ENCODE measurements around the gene MGAT1.

Gene MGAT1

GRCh38 chr5:180802325-180803180 lies at the start of gene MGAT1:
Gene MGAT1 (minus strand): TSS chr5:180802806. CDS start chr5:180792971, 9,835 bp downstream.
- H3K4me1 Mint-ChIP-seq, result peaks cover 73% of the 10 kb centered on the region
- H3K27ac Mint-ChIP-seq, result peak within 1 kb of the TSS; percentile 92 to 97 (median 96)
- H3K36me3 Mint-ChIP-seq (ENCODE audit: low read depth), result peaks cover 10% of the 10 kb centered on the region
- no peaks in the 10 kb centered on the region for H3K27me3 Mint-ChIP-seq (ENCODE audit: low read depth)
- TF ChIP-seq CTCF (IDR thresholded peaks at IDR 0.05; ENCODE audit: unreplicated experiment in 3 of 3), result no peak
- no peaks in the 10 kb centered on the region for H3K9me3 Mint-ChIP-seq
- H3K4me3 Mint-ChIP-seq, result peak within 1 kb of the TSS; percentile 77 to 89 (median 84)

GRCh38 chr5:180850434-180851078 lies 48.0 kb upstream of the MGAT1 start:
- Mint-ChIP-seq H3K27ac (no peak overlapping the region), H3K36me3 (ENCODE audit: low read depth) (peaks cover 100% of the 10 kb centered on the region), H3K4me3 (no peak overlapping the region), H3K9me3 (peaks cover 89% of the 10 kb centered on the region), H3K27me3 (ENCODE audit: low read depth) (peaks cover 8% of the 10 kb centered on the region), H3K4me1 (no peaks in the 10 kb centered on the region)
- TF ChIP-seq CTCF (IDR thresholded peaks at IDR 0.05; ENCODE audit: unreplicated experiment in 3 of 3), result no peak

DNA sequence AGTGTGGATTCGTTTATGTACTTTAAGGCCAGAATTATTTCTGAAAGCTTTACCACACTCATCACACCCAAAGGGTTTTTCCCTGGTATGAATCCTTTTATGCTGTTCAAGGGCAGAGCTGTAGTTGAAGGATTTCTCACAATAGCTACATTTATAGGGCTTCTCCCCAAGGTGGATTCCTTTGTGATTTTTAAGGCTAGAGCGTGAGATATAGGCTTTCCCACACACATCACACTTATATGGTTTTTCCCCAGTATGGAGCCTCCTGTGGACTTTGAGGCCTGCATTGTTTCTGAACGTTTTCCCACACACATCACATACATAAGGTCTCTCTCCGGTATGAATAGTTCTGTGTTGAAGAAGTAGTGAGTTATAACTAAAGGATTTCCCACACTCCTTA lies 47.2 kb upstream of the MGAT1 start:
- no peak overlapping the region for H3K27ac Mint-ChIP-seq
- H3K4me1 Mint-ChIP-seq, result no peaks in the 10 kb centered on the region
- no peak overlapping the region for H3K4me3 Mint-ChIP-seq
- H3K9me3 Mint-ChIP-seq, result peaks cover 87% of the 10 kb centered on the region
- peaks cover 96% of the 10 kb centered on the region for H3K36me3 Mint-ChIP-seq (ENCODE audit: low read depth)
- no peak for TF ChIP-seq CTCF (IDR thresholded peaks at IDR 0.05; ENCODE audit: unreplicated experiment in 3 of 3)
- H3K27me3 Mint-ChIP-seq (ENCODE audit: low read depth), result peaks cover 8% of the 10 kb centered on the region

GRCh38 chr5:180848878-180849277 lies 46.3 kb upstream of the MGAT1 start:
- Mint-ChIP-seq H3K27ac (no peak overlapping the region), H3K27me3 (ENCODE audit: low read depth) (peaks cover 8% of the 10 kb centered on the region), H3K4me3 (no peak overlapping the region), H3K4me1 (no peaks in the 10 kb centered on the region), H3K9me3 (peaks cover 83% of the 10 kb centered on the region), H3K36me3 (ENCODE audit: low read depth) (peaks cover 92% of the 10 kb centered on the region)
- TF ChIP-seq CTCF (IDR thresholded peaks at IDR 0.05; ENCODE audit: unreplicated experiment in 3 of 3), result no peak

DNA sequence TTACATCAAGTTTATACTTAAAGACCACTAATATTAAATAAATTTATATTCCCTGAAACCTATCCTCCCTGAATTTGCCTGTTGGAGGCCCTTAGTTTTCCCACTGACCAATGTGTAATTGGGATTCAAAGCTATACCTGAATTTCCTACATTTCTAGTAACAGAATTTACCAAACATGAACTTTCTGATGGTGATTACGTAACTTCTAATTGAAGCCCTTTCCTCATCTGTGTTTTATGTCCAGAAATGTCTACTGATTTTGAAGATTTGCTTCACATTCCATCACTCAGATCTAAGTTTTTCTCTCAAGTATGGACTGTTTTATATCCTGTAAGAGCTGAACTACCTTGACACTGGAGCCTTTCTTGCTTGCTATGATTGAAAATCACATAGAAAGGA lies 45.7 kb upstream of the MGAT1 start:
- no peak overlapping the region for H3K4me3 Mint-ChIP-seq
- peaks cover 8% of the 10 kb centered on the region for H3K27me3 Mint-ChIP-seq (ENCODE audit: low read depth)
- peaks cover 83% of the 10 kb centered on the region for H3K9me3 Mint-ChIP-seq
- no peak for TF ChIP-seq CTCF (IDR thresholded peaks at IDR 0.05; ENCODE audit: unreplicated experiment in 3 of 3)
- H3K4me1 Mint-ChIP-seq, result no peaks in the 10 kb centered on the region
- H3K27ac Mint-ChIP-seq, result no peak overlapping the region
- peaks cover 90% of the 10 kb centered on the region for H3K36me3 Mint-ChIP-seq (ENCODE audit: low read depth)
